OCI-LY1 (cell line): Measurements from ENCODE around the gene RBM20.
A peak's percentile ranks its signal among the peaks of the same experiment; 100 is the strongest.

Experiments
- H2AFZ ChIP-seq: fragments of 200-600 bp; sonication (generic), shearing (Covaris generic); 2 replicates; pipeline ENCODE4 v1.6.0; 2014; ENCODE audit warnings: antibody characterized with exemption, mild to moderate bottlenecking, low read length
- H3F3A ChIP-seq: fragments of 200-600 bp; sonication (generic), shearing (Covaris generic); 2 replicates; pipeline ENCODE4 v1.6.0; 2014; ENCODE audit warnings: mild to moderate bottlenecking, antibody characterized with exemption, low read length, moderate library complexity; ENCODE audit not compliant: insufficient read depth
- H3K27ac ChIP-seq: fragments of 200-600 bp; sonication (generic); 2 replicates; pipeline ENCODE4 v1.5.1; 2014; ENCODE audit warnings: low read length, mixed run types, mild to moderate bottlenecking, low read depth; ENCODE audit not compliant: poor library complexity, severe bottlenecking
- H3K27me3 ChIP-seq: fragments of 200-600 bp; sonication (generic); 2 replicates; pipeline ENCODE4 v1.6.0; 2014; ENCODE audit warnings: antibody characterized with exemption, mild to moderate bottlenecking, low read length, moderate library complexity; ENCODE audit not compliant: insufficient read depth
- H3K36me3 ChIP-seq: fragments of 200-600 bp; sonication (generic); 2 replicates; pipeline ENCODE4 v1.6.1; 2014; ENCODE audit warnings: mild to moderate bottlenecking, antibody characterized with exemption, low read length, moderate library complexity, mixed read lengths; ENCODE audit not compliant: insufficient read depth
- H3K4me1 ChIP-seq: fragments of 200-600 bp; sonication (generic); 2 replicates; pipeline ENCODE4 v1.5.1; 2014; ENCODE audit warnings: mild to moderate bottlenecking, low read length, moderate library complexity; ENCODE audit not compliant: insufficient read depth, severe bottlenecking
- H3K4me2 ChIP-seq: fragments of 200-600 bp; sonication (generic), shearing (Covaris generic); 2 replicates; pipeline ENCODE4 v1.6.1; 2014; ENCODE audit warnings: low read length
- H3K4me3 ChIP-seq: fragments of 200-600 bp; sonication (generic); 2 replicates; pipeline ENCODE4 v1.5.1; 2014; ENCODE audit warnings: low read length, low read depth, mild to moderate bottlenecking, mixed read lengths; ENCODE audit not compliant: poor library complexity, severe bottlenecking
- H3K79me2 ChIP-seq: fragments of 200-600 bp; shearing (Covaris generic); 2 replicates; pipeline ENCODE4 v1.6.1; 2016; ENCODE audit warnings: mixed run types, low read length, mixed read lengths; ENCODE audit not compliant: insufficient read depth
- H3K9ac ChIP-seq: fragments of 200-600 bp; sonication (generic), shearing (Covaris generic); 2 replicates; pipeline ENCODE4 v1.6.1; 2014; ENCODE audit warnings: mild to moderate bottlenecking, low read length, mixed read lengths
- H3K9me2 ChIP-seq: fragments of 200-600 bp; sonication (generic), shearing (Covaris generic); 2 replicates; pipeline ENCODE4 v1.6.1; 2014; ENCODE audit warnings: low read depth, mild to moderate bottlenecking, low read length, mixed read lengths
- H3K9me3 ChIP-seq: fragments of 200-600 bp; shearing (Covaris generic); 2 replicates; pipeline ENCODE4 v1.6.1; 2014; ENCODE audit warnings: low read length, mixed read lengths
- H4K20me1 ChIP-seq: fragments of 200-600 bp; sonication (generic), shearing (Covaris generic); 2 replicates; pipeline ENCODE4 v1.6.0; 2016; ENCODE audit warnings: mild to moderate bottlenecking, low read length; ENCODE audit not compliant: insufficient read depth
- EZH2 ChIP-seq: fragments of 200-600 bp; sonication (generic), shearing (Covaris generic); IDR thresholded peaks from 2 replicates; pipeline ENCODE4 v1.8.0; 2017; ENCODE audit warnings: borderline replicate concordance, mixed run types, mild to moderate bottlenecking, antibody characterized with exemption, low read length, moderate library complexity, mixed read lengths
- TF ChIP-seq, protein P1 (sequence below): fragments of 200-600 bp; sonication (generic), shearing (Covaris generic); IDR thresholded peaks from 2 replicates; pipeline ENCODE4 v1.5.1; 2017; ENCODE audit warnings: mild to moderate bottlenecking, antibody characterized with exemption, low read length, moderate library complexity, mixed read lengths

Gene RBM20

DNA sequence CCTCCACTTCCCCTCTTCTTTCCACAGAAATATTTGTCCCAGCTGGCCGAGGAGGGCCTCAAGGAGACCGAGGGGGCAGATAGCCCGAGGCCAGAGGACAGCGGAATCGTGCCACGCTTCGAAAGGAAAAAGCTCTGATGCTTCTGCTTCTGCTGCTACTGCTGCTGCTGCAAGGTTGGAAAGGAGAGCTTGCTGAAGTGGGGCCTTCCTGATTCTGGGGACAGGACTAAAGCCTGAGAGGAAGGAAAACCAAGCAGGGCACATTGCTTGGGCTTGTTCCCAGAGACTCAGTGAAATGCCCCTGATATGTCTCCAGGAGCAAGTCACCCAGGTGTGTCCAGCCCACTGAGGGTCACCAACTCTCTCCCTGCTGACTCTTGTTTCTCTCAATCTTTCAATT lies 191.7 kb downstream of the RBM20 start:
- no peak overlapping the region for H3K4me3 ChIP-seq
- H4K20me1 ChIP-seq, result no peaks in the 10 kb centered on the region
- H3F3A ChIP-seq, result no peaks in the 10 kb centered on the region
- no peaks in the 10 kb centered on the region for H3K9me2 ChIP-seq
- no peak overlapping the region for H3K4me2 ChIP-seq
- peak overlapping the region; percentile 79 for H3K27ac ChIP-seq
- no peaks in the 10 kb centered on the region for H3K36me3 ChIP-seq
- no peak overlapping the region for H3K9ac ChIP-seq
- no peaks in the 10 kb centered on the region for H3K27me3 ChIP-seq
- peaks cover 67% of the 10 kb centered on the region for H3K4me1 ChIP-seq
- TF ChIP-seq, protein P1, sequence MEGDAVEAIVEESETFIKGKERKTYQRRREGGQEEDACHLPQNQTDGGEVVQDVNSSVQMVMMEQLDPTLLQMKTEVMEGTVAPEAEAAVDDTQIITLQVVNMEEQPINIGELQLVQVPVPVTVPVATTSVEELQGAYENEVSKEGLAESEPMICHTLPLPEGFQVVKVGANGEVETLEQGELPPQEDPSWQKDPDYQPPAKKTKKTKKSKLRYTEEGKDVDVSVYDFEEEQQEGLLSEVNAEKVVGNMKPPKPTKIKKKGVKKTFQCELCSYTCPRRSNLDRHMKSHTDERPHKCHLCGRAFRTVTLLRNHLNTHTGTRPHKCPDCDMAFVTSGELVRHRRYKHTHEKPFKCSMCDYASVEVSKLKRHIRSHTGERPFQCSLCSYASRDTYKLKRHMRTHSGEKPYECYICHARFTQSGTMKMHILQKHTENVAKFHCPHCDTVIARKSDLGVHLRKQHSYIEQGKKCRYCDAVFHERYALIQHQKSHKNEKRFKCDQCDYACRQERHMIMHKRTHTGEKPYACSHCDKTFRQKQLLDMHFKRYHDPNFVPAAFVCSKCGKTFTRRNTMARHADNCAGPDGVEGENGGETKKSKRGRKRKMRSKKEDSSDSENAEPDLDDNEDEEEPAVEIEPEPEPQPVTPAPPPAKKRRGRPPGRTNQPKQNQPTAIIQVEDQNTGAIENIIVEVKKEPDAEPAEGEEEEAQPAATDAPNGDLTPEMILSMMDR, result no peak
- TF ChIP-seq EZH2, result no peak
- no peak overlapping the region for H2AFZ ChIP-seq
- no peaks in the 10 kb centered on the region for H3K9me3 ChIP-seq
- no peaks in the 10 kb centered on the region for H3K79me2 ChIP-seq

DNA sequence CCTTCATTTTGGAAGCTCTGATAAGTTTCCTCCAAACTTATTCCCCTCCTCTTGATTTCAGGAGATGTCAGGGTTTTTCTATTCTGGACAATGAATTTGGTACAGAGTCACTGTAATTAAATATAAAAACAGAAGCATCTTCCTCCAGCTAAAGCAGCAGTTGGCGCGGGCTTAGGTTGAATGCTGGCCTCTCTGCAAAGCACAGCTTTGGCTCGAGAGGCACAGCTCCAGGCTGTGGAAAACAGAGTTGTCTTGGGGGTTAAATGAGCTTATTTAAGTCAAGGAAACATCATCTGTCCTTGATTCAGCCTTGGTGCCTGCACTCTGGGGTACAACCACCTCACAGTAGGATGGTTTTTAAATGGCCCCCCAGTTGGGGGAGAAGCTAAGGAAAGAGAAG lies 192.6 kb downstream of the RBM20 start:
- H3K27ac ChIP-seq, result peak overlapping the region; percentile 79
- H3K4me3 ChIP-seq, result no peak overlapping the region
- H3K4me1 ChIP-seq, result peaks cover 76% of the 10 kb centered on the region
- no peak overlapping the region for H2AFZ ChIP-seq
- H3K27me3 ChIP-seq, result no peaks in the 10 kb centered on the region
- H4K20me1 ChIP-seq, result no peaks in the 10 kb centered on the region
- no peak for TF ChIP-seq EZH2
- TF ChIP-seq, protein P1, result no peak
- H3K9me3 ChIP-seq, result no peaks in the 10 kb centered on the region
- H3F3A ChIP-seq, result no peaks in the 10 kb centered on the region
- no peaks in the 10 kb centered on the region for H3K79me2 ChIP-seq
- no peak overlapping the region for H3K4me2 ChIP-seq
- no peak overlapping the region; the same call in 1 of the 2 replicates for H3K9ac ChIP-seq
- H3K36me3 ChIP-seq, result no peaks in the 10 kb centered on the region
- H3K9me2 ChIP-seq, result no peaks in the 10 kb centered on the region

DNA sequence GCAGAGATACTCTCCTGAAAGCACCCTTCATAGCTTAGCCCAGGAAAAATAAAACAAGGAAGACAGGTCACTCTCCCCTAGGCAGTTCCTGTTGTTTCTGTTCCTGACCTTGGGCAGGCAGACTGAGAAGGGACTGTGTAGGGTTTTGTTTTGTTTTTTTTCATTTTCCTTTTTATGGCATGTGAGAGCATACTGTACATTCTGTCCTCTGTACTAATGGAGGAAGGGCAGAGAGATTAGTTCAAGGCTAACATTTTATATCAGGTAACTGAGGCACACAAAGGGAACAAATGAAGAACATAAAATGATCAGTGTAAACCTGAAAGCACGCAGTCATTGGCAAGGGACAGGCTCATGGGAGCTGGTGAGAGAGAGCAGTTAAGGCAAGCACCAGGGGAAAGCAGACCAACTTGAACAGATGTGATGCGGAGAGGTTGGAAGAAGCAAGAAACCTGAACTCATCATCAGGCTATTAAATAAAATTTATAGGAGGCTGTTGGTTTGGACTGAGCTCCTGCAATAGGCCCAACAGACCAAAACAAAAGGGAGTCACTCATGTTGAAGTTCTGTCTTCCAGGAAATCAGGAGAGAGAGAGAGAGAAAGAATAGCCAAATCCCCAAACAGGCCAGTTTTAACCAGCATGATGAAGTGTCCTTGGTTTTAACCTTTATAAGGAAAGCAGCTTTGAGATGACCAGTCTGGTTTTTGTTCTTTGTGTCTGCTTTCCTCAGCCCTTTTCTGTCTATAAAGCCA lies 193.5 kb downstream of the RBM20 start:
- Histone ChIP-seq H3K9ac (no peak overlapping the region), H3K27ac (peak overlapping the region; percentile 79), H3K9me3 (no peaks in the 10 kb centered on the region), H3K4me1 (peaks cover 83% of the 10 kb centered on the region), H3K79me2 (no peaks in the 10 kb centered on the region), H3K27me3 (no peaks in the 10 kb centered on the region), H3F3A (no peaks in the 10 kb centered on the region), H2AFZ (no peak overlapping the region), H3K36me3 (no peaks in the 10 kb centered on the region), H4K20me1 (no peaks in the 10 kb centered on the region), H3K9me2 (no peaks in the 10 kb centered on the region), H3K4me3 (no peak overlapping the region), H3K4me2 (no peak overlapping the region)
- TF ChIP-seq EZH2, result no peak
- TF ChIP-seq, protein P1, result no peak
